ENCODE data around the gene ITPKB.

The ITPKB gene

DNA sequence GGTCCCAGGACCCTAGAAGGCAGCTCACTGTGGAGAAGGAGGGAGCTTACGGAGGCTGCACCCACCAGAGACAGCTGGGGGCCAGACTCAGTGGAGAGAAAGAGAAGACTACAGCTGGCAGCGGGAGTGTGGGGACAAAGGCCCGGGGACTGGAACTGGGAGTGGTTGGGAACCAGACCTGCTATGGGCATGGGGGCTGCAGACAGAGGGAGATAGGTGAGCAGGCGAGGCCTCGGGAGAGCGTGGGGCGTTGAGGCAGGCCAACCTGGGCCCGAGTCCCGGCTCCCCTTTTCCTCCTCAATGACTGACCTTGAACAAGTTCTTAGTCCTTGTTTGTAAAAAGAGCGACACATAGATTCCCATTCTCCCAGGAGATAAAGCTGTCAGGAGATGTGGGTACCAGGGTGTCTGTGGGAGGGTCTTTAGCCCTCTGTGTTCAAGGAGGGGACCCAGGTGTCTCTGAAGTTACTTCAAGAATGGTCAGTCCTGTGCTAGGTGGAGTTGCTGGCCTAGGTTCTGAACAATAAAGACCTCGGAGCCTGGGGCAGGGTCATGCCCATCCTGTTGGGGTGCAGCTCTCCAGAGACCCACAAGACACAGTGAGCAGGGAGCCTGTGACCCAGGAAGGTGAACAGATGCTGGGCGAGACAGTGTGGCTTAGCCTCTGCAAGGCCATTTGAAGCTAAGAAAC, 87.9 kb downstream of the ITPKB start:
- Histone ChIP-seq H3K18ac (ENCODE audit: low read length) (peak overlapping the region; percentile 15), H3K27me3 (ENCODE audit: insufficient read depth, low read length, poor library complexity) (no peaks in the 10 kb centered on the region), H3K4ac (ENCODE audit: low read depth, low read length) (peak overlapping the region; percentile 18), H3K23ac (ENCODE audit: low read length) (no peak overlapping the region), H2AK5ac (ENCODE audit: low read length) (no peak overlapping the region), H3K4me2 (ENCODE audit: low read length) (no peak overlapping the region), H3K4me1 (ENCODE audit: control insufficient read depth, low read depth, low read length) (peaks cover 17% of the 10 kb centered on the region), H4K8ac (ENCODE audit: low read depth, low read length) (no peak overlapping the region), H3K9ac (ENCODE audit: low read length) (no peak overlapping the region), H3K79me1 (ENCODE audit: low read length) (peaks cover 3% of the 10 kb centered on the region), H2BK5ac (ENCODE audit: low read length) (no peak overlapping the region), H4K5ac (ENCODE audit: low read length) (no peak overlapping the region), H3K79me2 (ENCODE audit: control insufficient read depth, insufficient read depth, low read length) (no peaks in the 10 kb centered on the region), H2BK120ac (ENCODE audit: low read depth, low read length) (no peak overlapping the region), H2BK15ac (replicated peaks; ENCODE audit: low read depth) (no peak overlapping the region), H3K36me3 (ENCODE audit: control insufficient read depth, insufficient read depth, low read length) (peaks cover 1% of the 10 kb centered on the region), H3K4me3 (ENCODE audit: low read length) (no peak overlapping the region), H3K27ac (ENCODE audit: low read depth, low read length) (no peak overlapping the region), H3K56ac (ENCODE audit: low read length) (no peak overlapping the region)
- DNase-seq, result no peak
- no CpG with 5 or more reads among the region's 12 CpGs for WGBS (ENCODE audit: extremely low coverage, insufficient coverage, low lambda C conversion rate)

DNA sequence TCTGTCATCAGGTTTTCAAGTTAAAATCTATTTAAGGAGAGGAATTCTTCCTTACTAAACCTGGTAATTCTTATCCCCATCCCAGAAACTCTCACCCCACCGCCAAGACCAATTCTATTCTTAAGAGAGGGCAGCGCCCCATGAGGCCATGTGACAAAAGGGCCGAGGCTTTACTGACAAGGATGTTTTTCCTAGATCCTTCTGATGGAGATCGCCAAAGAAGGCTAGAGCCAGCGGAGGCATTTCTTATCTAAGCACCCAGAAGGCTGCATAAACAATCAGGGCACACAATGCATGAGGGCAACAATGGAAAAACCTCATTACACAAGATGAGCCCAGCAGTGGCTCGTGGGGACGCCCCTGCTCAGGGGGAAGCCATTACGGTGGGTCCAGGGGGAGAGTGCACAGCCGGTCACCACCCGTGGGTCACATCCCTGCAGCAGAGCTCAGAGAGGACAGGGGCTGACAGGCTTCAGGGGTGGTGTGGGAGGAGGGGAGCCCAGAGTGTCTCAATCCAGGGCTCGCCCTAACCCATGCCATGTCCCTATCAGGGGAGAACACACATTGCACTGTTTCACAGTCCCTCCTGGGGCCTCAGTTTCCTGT, 88.7 kb downstream of the ITPKB start:
- DNase-seq, result peak; percentile 79
- H4K5ac ChIP-seq (ENCODE audit: low read length), result no peak overlapping the region
- H3K27me3 ChIP-seq (ENCODE audit: insufficient read depth, low read length, poor library complexity), result no peaks in the 10 kb centered on the region
- H3K4me2 ChIP-seq (ENCODE audit: low read length), result no peak overlapping the region
- no peak overlapping the region for H2BK15ac ChIP-seq (replicated peaks; ENCODE audit: low read depth)
- H3K36me3 ChIP-seq (ENCODE audit: control insufficient read depth, insufficient read depth, low read length), result peaks cover 1% of the 10 kb centered on the region
- H3K4me1 ChIP-seq (ENCODE audit: control insufficient read depth, low read depth, low read length), result peaks cover 17% of the 10 kb centered on the region
- H2AK5ac ChIP-seq (ENCODE audit: low read length), result peak overlapping the region; percentile 61
- no peaks in the 10 kb centered on the region for H3K79me2 ChIP-seq (ENCODE audit: control insufficient read depth, insufficient read depth, low read length)
- peak overlapping the region; percentile 22 for H3K9ac ChIP-seq (ENCODE audit: low read length)
- H4K8ac ChIP-seq (ENCODE audit: low read depth, low read length), result no peak overlapping the region
- peak overlapping the region; percentile 18 for H3K4ac ChIP-seq (ENCODE audit: low read depth, low read length)
- H2BK5ac ChIP-seq (ENCODE audit: low read length), result peak overlapping the region; percentile 23
- H3K79me1 ChIP-seq (ENCODE audit: low read length), result peaks cover 3% of the 10 kb centered on the region
- no CpG with 5 or more reads among the region's 11 CpGs for WGBS (ENCODE audit: extremely low coverage, insufficient coverage, low lambda C conversion rate)
- peak overlapping the region; percentile 59 for H3K56ac ChIP-seq (ENCODE audit: low read length)
- H3K27ac ChIP-seq (ENCODE audit: low read depth, low read length), result peak overlapping the region; percentile 19
- no peak overlapping the region for H3K23ac ChIP-seq (ENCODE audit: low read length)
- H3K18ac ChIP-seq (ENCODE audit: low read length), result peak overlapping the region; percentile 15
- H2BK120ac ChIP-seq (ENCODE audit: low read depth, low read length), result no peak overlapping the region
- H3K4me3 ChIP-seq (ENCODE audit: low read length), result no peak overlapping the region

DNA sequence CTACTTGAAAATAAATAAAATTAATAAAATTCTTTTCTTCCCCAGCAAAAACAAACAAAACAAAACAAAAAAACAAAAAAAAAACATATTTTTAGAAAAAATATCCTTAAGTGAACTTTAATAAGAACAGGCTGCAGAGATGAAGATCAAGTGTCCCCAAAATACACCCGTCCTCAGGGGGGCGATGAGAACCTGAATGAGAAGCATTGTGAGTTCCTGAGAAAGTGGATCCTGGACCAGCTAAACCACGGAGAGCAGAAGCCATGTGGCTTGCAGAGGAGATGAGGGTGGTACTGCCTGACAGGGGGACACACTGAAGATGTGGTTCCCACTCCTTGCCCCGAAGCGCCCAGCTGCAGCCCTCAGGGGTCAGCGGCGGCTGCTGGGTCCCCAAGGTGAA, 89.3 kb downstream of the ITPKB start:
- Histone ChIP-seq H3K18ac (ENCODE audit: low read length) (no peak overlapping the region), H3K9ac (ENCODE audit: low read length) (no peak overlapping the region), H2BK120ac (ENCODE audit: low read depth, low read length) (no peak overlapping the region), H4K5ac (ENCODE audit: low read length) (no peak overlapping the region), H3K36me3 (ENCODE audit: control insufficient read depth, insufficient read depth, low read length) (peaks cover 1% of the 10 kb centered on the region), H3K56ac (ENCODE audit: low read length) (peak overlapping the region; percentile 37), H3K27ac (ENCODE audit: low read depth, low read length) (no peak overlapping the region), H3K4ac (ENCODE audit: low read depth, low read length) (no peak overlapping the region), H3K79me1 (ENCODE audit: low read length) (peaks cover 3% of the 10 kb centered on the region), H3K23ac (ENCODE audit: low read length) (no peak overlapping the region), H3K27me3 (ENCODE audit: insufficient read depth, low read length, poor library complexity) (no peaks in the 10 kb centered on the region), H3K4me3 (ENCODE audit: low read length) (no peak overlapping the region), H3K79me2 (ENCODE audit: control insufficient read depth, insufficient read depth, low read length) (no peaks in the 10 kb centered on the region), H2AK5ac (ENCODE audit: low read length) (no peak overlapping the region), H3K4me1 (ENCODE audit: control insufficient read depth, low read depth, low read length) (peaks cover 12% of the 10 kb centered on the region), H2BK15ac (replicated peaks; ENCODE audit: low read depth) (no peak overlapping the region), H3K4me2 (ENCODE audit: low read length) (no peak overlapping the region), H2BK5ac (ENCODE audit: low read length) (no peak overlapping the region), H4K8ac (ENCODE audit: low read depth, low read length) (no peak overlapping the region)
- peak; percentile 74 for DNase-seq
- no CpG with 5 or more reads among the region's 7 CpGs for WGBS (ENCODE audit: extremely low coverage, insufficient coverage, low lambda C conversion rate)

DNA sequence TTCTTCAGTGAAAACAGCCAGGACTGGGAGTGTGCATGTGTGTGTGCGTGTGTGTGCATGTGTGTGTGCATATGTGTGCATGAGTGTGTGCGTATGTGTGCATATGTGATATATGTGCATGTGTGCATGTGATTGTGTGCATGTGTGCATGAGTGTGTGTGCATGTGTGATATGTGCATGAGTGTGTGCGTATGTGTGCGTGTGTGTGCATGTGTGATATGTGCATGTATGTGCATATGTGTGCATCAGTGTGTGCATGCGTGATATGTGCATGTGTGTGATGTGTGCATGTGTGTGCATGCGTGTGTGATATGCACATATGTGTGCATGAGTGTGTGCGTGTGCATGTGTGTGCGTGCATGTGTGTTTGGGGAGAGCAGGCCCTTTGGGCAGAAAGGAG, 89.8 kb downstream of the ITPKB start:
- H3K79me1 ChIP-seq (ENCODE audit: low read length), result peaks cover 3% of the 10 kb centered on the region
- H3K9ac ChIP-seq (ENCODE audit: low read length), result no peak overlapping the region
- H2AK5ac ChIP-seq (ENCODE audit: low read length), result no peak overlapping the region
- no peak overlapping the region for H3K4me2 ChIP-seq (ENCODE audit: low read length)
- H4K5ac ChIP-seq (ENCODE audit: low read length), result no peak overlapping the region
- H3K4me3 ChIP-seq (ENCODE audit: low read length), result no peak overlapping the region
- no peak overlapping the region for H2BK5ac ChIP-seq (ENCODE audit: low read length)
- no peak overlapping the region for H3K4ac ChIP-seq (ENCODE audit: low read depth, low read length)
- no peak overlapping the region for H2BK15ac ChIP-seq (replicated peaks; ENCODE audit: low read depth)
- no peak overlapping the region for H4K8ac ChIP-seq (ENCODE audit: low read depth, low read length)
- H3K56ac ChIP-seq (ENCODE audit: low read length), result no peak overlapping the region
- DNase-seq, result no peak
- peaks cover 1% of the 10 kb centered on the region for H3K36me3 ChIP-seq (ENCODE audit: control insufficient read depth, insufficient read depth, low read length)
- H2BK120ac ChIP-seq (ENCODE audit: low read depth, low read length), result no peak overlapping the region
- H3K4me1 ChIP-seq (ENCODE audit: control insufficient read depth, low read depth, low read length), result peaks cover 7% of the 10 kb centered on the region
- no peaks in the 10 kb centered on the region for H3K27me3 ChIP-seq (ENCODE audit: insufficient read depth, low read length, poor library complexity)
- H3K18ac ChIP-seq (ENCODE audit: low read length), result no peak overlapping the region
- no peak overlapping the region for H3K23ac ChIP-seq (ENCODE audit: low read length)
- H3K27ac ChIP-seq (ENCODE audit: low read depth, low read length), result no peak overlapping the region
- no peaks in the 10 kb centered on the region for H3K79me2 ChIP-seq (ENCODE audit: control insufficient read depth, insufficient read depth, low read length)
- no CpG with 5 or more reads among the region's 8 CpGs for WGBS (ENCODE audit: extremely low coverage, insufficient coverage, low lambda C conversion rate)

DNA sequence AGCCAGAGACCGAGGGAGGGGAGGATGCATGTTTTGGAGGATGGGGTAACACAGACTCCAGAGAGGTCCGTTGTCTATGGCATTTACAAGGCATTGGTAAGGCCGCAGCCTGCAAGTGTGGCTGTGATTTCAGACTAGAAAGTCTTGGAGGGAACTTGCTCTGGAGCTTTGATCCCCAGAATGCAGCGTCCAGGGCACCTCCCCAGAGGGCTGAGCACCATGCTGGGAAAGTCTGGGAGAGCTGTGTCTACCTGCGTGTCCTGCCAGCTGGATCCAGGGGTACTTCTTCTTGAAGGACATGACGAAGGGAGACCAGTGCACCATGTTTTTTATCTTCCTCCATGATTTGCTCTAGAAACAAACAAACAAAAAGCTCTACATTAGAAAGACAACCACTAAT, 90.7 kb downstream of the ITPKB start:
- no peak overlapping the region for H3K9ac ChIP-seq (ENCODE audit: low read length)

More for the DNA sequence above, 90.7 kb downstream of the ITPKB start:
- H3K56ac ChIP-seq (ENCODE audit: low read length), result no peak overlapping the region
- peaks cover 3% of the 10 kb centered on the region for H3K79me1 ChIP-seq (ENCODE audit: low read length)
- no peak overlapping the region for H2AK5ac ChIP-seq (ENCODE audit: low read length)
- H3K18ac ChIP-seq (ENCODE audit: low read length), result no peak overlapping the region
- no peak overlapping the region for H2BK120ac ChIP-seq (ENCODE audit: low read depth, low read length)
- no peak for DNase-seq
- H4K8ac ChIP-seq (ENCODE audit: low read depth, low read length), result no peak overlapping the region
- H3K4me3 ChIP-seq (ENCODE audit: low read length), result no peak overlapping the region
- H3K23ac ChIP-seq (ENCODE audit: low read length), result no peak overlapping the region
- H4K5ac ChIP-seq (ENCODE audit: low read length), result no peak overlapping the region
- H3K79me2 ChIP-seq (ENCODE audit: control insufficient read depth, insufficient read depth, low read length), result no peaks in the 10 kb centered on the region
- H3K27me3 ChIP-seq (ENCODE audit: insufficient read depth, low read length, poor library complexity), result no peaks in the 10 kb centered on the region
- H2BK5ac ChIP-seq (ENCODE audit: low read length), result no peak overlapping the region
- peaks cover 4% of the 10 kb centered on the region for H3K4me1 ChIP-seq (ENCODE audit: control insufficient read depth, low read depth, low read length)
- WGBS (ENCODE audit: extremely low coverage, insufficient coverage, low lambda C conversion rate), result no CpG with 5 or more reads among the region's 6 CpGs
- H3K27ac ChIP-seq (ENCODE audit: low read depth, low read length), result no peak overlapping the region
- no peak overlapping the region for H3K4me2 ChIP-seq (ENCODE audit: low read length)
- H3K36me3 ChIP-seq (ENCODE audit: control insufficient read depth, insufficient read depth, low read length), result peaks cover 1% of the 10 kb centered on the region
- H3K4ac ChIP-seq (ENCODE audit: low read depth, low read length), result no peak overlapping the region
- no peak overlapping the region for H2BK15ac ChIP-seq (replicated peaks; ENCODE audit: low read depth)

Measured in mesendoderm (in vitro differentiated cells).